ENCODE results near the gene VTI1B.

Gene VTI1B

DNA sequence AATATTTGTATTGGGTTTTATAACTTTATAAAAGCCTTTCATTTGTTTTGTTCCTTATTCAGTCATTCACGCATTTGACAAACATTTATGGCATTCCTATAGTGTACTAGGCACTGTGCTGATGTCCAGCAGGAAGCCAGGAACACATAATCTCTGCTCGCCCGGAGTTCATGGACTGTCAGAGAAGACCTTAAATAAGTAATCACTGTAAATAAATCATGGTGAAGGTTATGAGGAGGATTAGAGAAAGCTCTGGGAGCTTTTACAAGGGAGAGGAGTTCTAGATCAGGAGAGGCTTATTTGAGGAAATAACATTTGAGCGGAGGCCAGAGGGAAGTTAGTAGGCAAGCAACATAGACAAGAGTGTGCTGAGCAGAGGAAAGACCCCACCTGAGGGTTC is 22.6 kb upstream of the VTI1B start:
- H3K4me3 ChIP-seq (ENCODE audit: low read depth, low read length), result no peak overlapping the region
- DNase-seq (ENCODE audit: low read depth), result peak; percentile 90
- TF ChIP-seq, protein P1, sequence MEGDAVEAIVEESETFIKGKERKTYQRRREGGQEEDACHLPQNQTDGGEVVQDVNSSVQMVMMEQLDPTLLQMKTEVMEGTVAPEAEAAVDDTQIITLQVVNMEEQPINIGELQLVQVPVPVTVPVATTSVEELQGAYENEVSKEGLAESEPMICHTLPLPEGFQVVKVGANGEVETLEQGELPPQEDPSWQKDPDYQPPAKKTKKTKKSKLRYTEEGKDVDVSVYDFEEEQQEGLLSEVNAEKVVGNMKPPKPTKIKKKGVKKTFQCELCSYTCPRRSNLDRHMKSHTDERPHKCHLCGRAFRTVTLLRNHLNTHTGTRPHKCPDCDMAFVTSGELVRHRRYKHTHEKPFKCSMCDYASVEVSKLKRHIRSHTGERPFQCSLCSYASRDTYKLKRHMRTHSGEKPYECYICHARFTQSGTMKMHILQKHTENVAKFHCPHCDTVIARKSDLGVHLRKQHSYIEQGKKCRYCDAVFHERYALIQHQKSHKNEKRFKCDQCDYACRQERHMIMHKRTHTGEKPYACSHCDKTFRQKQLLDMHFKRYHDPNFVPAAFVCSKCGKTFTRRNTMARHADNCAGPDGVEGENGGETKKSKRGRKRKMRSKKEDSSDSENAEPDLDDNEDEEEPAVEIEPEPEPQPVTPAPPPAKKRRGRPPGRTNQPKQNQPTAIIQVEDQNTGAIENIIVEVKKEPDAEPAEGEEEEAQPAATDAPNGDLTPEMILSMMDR (IDR thresholded peaks at IDR 0.05; ENCODE audit: control insufficient read depth, extremely low read depth, insufficient read depth), result no peak

GRCh38 chr14:67695394-67695949 is 21.0 kb upstream of the VTI1B start, which contains the start of gene RDH11:
Gene RDH11 (minus strand): TSS chr14:67695764. CDS start chr14:67695703, 61 bp downstream.
- H3K4me3 ChIP-seq (ENCODE audit: low read depth, low read length), result peak within 1 kb of the TSS; percentile 71
- TF ChIP-seq, protein P1 (IDR thresholded peaks at IDR 0.05; ENCODE audit: control insufficient read depth, extremely low read depth, insufficient read depth), result no peak
- peak; percentile 87 for DNase-seq (ENCODE audit: low read depth)

- peak overlapping the region; percentile 71 for H3K4me3 ChIP-seq (ENCODE audit: low read depth, low read length)
- peak; percentile 98 for DNase-seq (ENCODE audit: low read depth)
- TF ChIP-seq, protein P1 (IDR thresholded peaks at IDR 0.05; ENCODE audit: control insufficient read depth, extremely low read depth, insufficient read depth), result no peak
Measured at GRCh38 chr14:67694791-67695393, 20.5 kb upstream of the VTI1B start.

- TF ChIP-seq, protein P1 (IDR thresholded peaks at IDR 0.05; ENCODE audit: control insufficient read depth, extremely low read depth, insufficient read depth), result no peak
- no peak overlapping the region for H3K4me3 ChIP-seq (ENCODE audit: low read depth, low read length)
- DNase-seq (ENCODE audit: low read depth), result no peak
Measured at GRCh38 chr14:67690011-67690410, 15.6 kb upstream of the VTI1B start.

DNA sequence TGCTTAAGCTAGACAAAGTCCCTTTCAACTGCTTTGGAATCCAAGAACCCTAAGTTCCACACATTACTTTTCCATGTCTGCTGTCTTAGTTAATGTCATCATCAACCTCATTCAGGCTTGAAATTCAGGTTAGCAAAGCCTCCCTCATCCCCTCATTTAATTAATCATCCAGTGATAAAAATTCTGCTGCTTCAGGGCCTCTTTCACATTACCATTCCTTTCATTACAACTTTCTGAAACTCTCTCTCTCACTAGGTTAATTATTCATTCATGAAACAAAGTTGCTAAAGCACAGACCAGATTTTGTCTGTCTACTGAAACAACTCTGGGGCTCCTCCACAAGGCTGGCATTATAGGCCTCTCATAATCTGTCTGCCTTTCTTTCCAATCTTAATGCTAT is 9.4 kb upstream of the VTI1B start:
- no peak for DNase-seq (ENCODE audit: low read depth)
- TF ChIP-seq, protein P1 (IDR thresholded peaks at IDR 0.05; ENCODE audit: control insufficient read depth, extremely low read depth, insufficient read depth), result no peak
- no peak overlapping the region for H3K4me3 ChIP-seq (ENCODE audit: low read depth, low read length)

DNA sequence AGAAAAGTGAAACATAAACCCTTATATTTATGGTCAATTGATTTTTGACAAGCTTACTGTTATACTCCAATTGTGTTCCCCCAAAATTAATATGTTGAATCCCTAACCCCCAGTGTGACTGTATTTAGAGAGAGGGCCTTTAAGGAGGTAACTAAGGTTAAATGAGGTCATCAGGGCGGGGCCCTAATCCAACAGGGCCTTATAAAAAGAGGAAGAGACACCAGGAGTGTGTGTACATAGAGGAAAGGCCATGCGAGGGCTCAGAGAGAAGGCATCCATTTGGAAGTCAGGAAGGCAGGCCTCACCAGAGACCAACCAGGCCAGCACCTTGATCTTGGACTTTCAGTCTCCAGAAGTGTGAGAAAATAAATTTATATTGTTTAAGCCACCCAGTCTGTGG is 6.5 kb upstream of the VTI1B start:
- TF ChIP-seq, protein P1 (IDR thresholded peaks at IDR 0.05; ENCODE audit: control insufficient read depth, extremely low read depth, insufficient read depth), result no peak
- DNase-seq (ENCODE audit: low read depth), result no peak

More for the DNA sequence above, 6.5 kb upstream of the VTI1B start:
- H3K4me3 ChIP-seq (ENCODE audit: low read depth, low read length), result no peak overlapping the region

Data from LNCaP clone FGC (cell line).